GM18907 (cell line): ENCODE measurements around the gene TMEM125.

Experiments used
- ATAC-seq: cut with Tn5 transposase; IDR thresholded peaks from one replicate; pipeline ENCODE4 v1.9.1; 2021; ENCODE audit warnings: mild to moderate bottlenecking, moderate library complexity; ENCODE audit not compliant: unreplicated experiment

The TMEM125 gene

GRCh38 chr1:43307458-43308158 is 37.8 kb downstream of the TMEM125 start:
- no peak for ATAC-seq

DNA sequence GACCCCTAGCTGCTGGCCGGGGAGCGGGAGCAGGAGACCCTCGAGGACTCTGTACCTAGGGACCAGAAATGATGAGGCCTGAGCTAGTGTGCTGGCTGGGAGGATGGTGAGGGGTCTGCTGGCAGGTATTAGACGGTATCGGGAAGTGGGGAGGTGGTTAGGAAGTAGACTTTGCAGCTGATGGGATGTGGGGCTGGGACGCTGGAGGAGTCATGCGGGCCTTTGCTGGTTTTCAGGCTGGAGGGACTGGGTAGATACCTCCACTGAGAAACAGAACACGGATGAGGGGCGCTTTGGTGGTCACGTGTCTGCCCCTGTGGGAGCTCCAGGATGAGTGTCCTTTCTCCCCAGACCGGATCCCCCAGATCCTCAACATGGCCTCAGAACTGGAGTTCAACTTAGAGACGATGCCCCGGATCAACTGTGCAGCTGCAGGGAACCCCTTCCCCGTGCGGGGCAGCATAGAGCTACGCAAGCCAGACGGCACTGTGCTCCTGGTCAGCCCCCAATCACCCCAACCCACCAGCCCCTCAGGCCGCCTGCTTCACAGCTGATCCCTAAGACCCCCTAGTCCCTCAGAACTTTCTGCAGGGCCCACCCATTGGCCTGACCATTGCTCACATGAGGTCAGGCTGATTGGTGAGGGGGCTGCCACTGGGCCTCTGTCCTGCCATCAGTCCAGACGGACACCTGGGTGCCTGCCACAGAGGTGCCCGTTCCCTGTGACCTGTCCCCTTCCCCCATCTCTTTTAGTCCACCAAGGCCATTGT is 39.0 kb downstream of the TMEM125 start:
- ATAC-seq: no peak

- ATAC-seq: no peak
These were observed 39.7 kb downstream of the TMEM125 start for GRCh38 chr1:43309405-43310025.

- ATAC-seq: no peak
These were observed 41.7 kb downstream of the TMEM125 start for GRCh38 chr1:43311521-43311920.

GRCh38 chr1:43312212-43312623 is 42.4 kb downstream of the TMEM125 start:
- no peak for ATAC-seq

DNA sequence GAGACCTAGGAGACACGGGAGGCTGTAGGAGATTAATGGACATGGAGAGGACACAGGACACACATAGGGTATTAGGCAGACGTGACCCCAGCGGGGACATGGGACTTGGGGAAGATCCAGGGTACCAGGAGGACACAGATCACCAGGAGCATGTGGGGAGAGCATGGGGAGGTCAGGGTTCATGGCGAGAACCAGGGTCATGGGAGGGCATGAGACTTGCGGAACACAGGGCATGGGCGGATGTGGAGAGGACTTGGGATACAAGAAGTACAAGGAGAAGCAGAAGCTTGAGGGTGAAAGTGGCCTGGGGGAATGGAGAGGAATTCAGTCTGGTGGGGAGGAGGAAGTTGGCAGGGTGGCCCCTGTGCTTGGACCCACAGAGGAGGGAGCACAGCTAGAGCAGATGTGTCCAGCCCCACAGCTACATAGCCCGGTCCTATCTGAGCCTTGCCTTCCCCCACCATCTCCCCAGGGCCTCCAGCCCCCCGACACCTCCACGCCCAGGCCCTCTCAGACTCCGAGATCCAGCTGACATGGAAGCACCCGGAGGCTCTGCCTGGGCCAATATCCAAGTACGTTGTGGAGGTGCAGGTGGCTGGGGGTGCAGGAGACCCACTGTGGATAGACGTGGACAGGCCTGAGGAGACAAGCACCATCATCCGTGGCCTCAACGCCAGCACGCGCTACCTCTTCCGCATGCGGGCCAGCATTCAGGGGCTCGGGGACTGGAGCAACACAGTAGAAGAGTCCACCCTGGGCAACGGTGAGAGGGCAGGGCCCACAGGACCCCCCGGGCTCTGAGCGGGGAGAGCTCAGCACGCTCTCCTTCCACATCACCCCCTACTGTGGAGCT is 43.1 kb downstream of the TMEM125 start:
- ATAC-seq: no peak

DNA sequence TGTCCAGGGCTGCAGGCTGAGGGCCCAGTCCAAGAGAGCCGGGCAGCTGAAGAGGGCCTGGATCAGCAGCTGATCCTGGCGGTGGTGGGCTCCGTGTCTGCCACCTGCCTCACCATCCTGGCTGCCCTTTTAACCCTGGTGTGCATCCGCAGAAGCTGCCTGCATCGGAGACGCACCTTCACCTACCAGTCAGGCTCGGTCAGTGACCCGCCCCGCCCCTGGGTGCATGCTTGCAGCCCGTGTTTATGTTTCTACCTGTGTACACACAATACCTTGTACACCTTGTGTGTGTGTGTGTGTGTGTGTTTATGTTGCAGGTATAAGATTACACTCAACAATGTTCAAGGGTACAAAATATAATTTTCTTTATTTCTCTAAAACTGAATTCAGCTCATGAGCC is 44.0 kb downstream of the TMEM125 start:
- ATAC-seq: no peak

GRCh38 chr1:43314233-43314632 is 44.5 kb downstream of the TMEM125 start:
- ATAC-seq: no peak

GRCh38 chr1:43315481-43315880 is 45.7 kb downstream of the TMEM125 start:
- no peak for ATAC-seq

- ATAC-seq: no peak
These were observed 46.4 kb downstream of the TMEM125 start for GRCh38 chr1:43315963-43316737.

- no peak for ATAC-seq
These were observed 47.1 kb downstream of the TMEM125 start for GRCh38 chr1:43316738-43317520.

DNA sequence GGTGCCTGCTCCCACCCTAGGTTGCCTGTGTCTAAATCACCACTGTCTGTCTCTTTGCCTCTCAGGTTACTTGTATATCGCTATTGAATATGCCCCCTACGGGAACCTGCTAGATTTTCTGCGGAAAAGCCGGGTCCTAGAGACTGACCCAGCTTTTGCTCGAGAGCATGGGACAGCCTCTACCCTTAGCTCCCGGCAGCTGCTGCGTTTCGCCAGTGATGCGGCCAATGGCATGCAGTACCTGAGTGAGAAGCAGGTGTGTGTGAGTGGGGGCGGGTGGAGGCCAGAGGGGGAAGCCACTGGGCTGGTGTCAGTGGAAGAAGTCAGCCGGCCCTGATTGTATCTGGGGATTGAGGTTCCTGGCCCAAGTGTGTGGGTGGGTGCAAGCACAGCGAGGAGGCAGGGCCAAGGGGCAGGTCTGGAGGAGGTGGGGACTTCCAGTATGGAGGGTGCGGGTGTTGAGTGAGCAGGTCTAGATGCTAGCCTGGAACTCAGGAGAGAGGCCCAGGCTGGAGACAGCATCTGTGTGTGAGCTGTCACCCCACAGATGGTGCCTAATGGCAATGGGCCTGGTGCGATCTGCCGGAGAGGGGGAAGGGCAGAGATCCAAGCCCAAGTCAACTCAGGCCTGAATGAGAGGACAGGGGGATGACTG is 48.2 kb downstream of the TMEM125 start:
- ATAC-seq: no peak

- ATAC-seq: no peak
These were observed 49.0 kb downstream of the TMEM125 start for GRCh38 chr1:43318831-43319230.

DNA sequence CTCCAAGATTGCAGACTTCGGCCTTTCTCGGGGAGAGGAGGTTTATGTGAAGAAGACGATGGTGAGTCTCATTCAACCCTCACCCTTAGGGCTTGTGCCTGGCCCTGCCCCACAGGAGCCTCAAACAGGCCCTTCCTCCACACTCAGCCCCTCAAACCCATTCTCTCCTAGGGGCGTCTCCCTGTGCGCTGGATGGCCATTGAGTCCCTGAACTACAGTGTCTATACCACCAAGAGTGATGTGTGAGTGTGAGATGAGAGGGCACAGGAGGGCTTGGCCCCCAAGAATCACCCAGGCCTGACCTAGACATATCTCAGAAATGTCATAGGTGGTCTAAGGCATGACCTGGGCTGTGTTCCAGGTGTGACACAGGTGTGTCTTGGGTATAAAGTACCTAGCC is 49.5 kb downstream of the TMEM125 start:
- no peak for ATAC-seq

GRCh38 chr1:43319766-43320165 is 50.0 kb downstream of the TMEM125 start:
- no peak for ATAC-seq

GRCh38 chr1:43321331-43321891 is 51.6 kb downstream of the TMEM125 start:
- ATAC-seq: no peak

- no peak for ATAC-seq
These were observed 52.7 kb downstream of the TMEM125 start for GRCh38 chr1:43322506-43322905.
